Measurements from ENCODE around the gene LAMA3. TPM values are rescaled to one million over a fixed set of nuclear protein-coding genes. Genes with fewer than 3 reads are reported as not detected.

The LAMA3 gene
- total and polyA plus RNA-seq, 2 donors from 2014 or later: 4.4 to 66.0 TPM

DNA sequence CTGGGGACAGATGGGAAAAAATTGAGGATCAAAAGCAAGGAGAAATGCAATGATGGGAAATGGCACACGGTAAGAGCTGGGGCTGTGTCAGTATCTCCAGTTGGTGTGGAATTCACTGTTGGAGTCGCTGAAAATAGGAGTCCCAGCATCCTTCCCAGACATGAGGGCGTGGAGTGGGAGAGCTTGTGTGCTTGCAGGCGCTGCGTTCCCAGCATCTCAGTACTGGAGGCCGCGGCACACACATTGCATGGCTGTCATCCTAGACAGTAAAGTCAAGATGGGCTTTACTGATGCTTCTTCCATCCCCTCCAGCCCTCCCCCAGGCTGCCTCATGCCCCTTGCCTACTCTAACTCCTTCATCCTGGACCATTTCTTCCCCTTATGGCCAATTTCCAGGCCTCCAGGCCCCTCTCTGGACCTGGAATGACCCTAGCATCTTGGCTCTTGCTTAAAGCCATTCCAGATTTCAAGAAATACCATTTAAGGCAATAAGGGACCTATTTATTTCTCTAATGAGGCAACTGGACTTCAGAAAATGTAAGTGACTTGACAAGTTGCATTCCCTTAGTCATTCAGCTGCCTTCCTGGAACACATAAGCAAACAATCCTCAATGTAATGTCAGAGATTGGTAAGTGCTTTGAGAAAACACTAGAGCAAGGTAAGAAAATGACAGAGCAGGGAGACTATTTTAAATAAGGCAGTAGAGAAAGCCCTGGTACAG lies 254.8 kb downstream of the LAMA3 start:
- no peaks in the 10 kb centered on the region for H3K4me1 ChIP-seq (ENCODE audit: control insufficient read depth in 2 of 3, insufficient read depth in 2 of 3, low read depth in 1 of 3, low read length in 3 of 3)
- intact Hi-C loops (cut with DNase I): no loop called here
- FAIRE-seq (no peak), DNase-seq (no peak)
- H3K36me3 ChIP-seq (ENCODE audit: control insufficient read depth in 2 of 3, insufficient read depth in 3 of 3, low read length in 3 of 3): no peaks in the 10 kb centered on the region
- TF ChIP-seq, protein P1, sequence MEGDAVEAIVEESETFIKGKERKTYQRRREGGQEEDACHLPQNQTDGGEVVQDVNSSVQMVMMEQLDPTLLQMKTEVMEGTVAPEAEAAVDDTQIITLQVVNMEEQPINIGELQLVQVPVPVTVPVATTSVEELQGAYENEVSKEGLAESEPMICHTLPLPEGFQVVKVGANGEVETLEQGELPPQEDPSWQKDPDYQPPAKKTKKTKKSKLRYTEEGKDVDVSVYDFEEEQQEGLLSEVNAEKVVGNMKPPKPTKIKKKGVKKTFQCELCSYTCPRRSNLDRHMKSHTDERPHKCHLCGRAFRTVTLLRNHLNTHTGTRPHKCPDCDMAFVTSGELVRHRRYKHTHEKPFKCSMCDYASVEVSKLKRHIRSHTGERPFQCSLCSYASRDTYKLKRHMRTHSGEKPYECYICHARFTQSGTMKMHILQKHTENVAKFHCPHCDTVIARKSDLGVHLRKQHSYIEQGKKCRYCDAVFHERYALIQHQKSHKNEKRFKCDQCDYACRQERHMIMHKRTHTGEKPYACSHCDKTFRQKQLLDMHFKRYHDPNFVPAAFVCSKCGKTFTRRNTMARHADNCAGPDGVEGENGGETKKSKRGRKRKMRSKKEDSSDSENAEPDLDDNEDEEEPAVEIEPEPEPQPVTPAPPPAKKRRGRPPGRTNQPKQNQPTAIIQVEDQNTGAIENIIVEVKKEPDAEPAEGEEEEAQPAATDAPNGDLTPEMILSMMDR (IDR thresholded peaks at IDR 0.05; ENCODE audit: borderline replicate concordance, extremely low read depth, insufficient read depth): no peak
- no peak overlapping the region for H3K27ac ChIP-seq (ENCODE audit: low read depth in 2 of 2, low read length in 2 of 2)
- H3K9ac ChIP-seq (ENCODE audit: low read length in 3 of 3): no peak overlapping the region
- no peak overlapping the region for H3K4me3 ChIP-seq (ENCODE audit: low read length in 3 of 3)
- no peaks in the 10 kb centered on the region for H3K9me3 ChIP-seq (ENCODE audit: control insufficient read depth in 2 of 3, insufficient read depth in 1 of 3, low read length in 3 of 3)
- no peaks in the 10 kb centered on the region for H3K27me3 ChIP-seq (ENCODE audit: control insufficient read depth, insufficient read depth, low read length)

DNA sequence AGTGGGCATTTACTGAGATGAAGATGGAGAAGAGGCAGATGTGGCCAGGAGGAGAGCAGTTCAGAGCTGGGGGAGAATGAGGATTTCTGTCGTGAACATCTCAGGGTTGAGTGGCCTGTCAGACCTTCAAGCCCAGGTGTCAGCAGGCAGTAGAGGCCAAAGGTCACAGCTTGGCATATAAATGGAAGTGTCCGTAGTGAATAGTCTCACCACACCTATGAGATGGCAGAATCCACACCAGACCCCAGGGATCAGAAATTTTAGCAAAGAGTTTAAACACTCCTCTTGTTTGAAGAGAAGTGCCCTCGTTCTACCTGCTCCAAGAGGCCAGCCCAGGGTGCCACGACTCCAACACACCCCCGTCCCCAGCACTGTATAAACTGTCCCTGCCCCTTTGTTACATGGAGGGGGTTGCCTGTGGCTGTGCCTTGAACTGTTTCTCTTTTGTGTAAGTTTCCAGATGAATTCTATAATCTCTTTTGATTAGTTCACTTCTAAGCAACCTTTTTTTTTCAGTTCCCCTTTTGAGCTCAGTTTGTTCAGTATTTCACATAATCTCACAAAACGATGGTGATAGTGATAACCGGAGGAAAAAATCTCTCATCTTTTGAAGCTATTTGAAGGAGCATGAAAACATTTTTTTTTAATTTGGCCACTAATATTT lies 256.3 kb downstream of the LAMA3 start:
- Histone ChIP-seq H3K4me1 (ENCODE audit: control insufficient read depth in 2 of 3, insufficient read depth in 2 of 3, low read depth in 1 of 3, low read length in 3 of 3) (no peaks in the 10 kb centered on the region), H3K9ac (ENCODE audit: low read length in 3 of 3) (no peak overlapping the region), H3K27ac (ENCODE audit: low read depth in 2 of 2, low read length in 2 of 2) (no peak overlapping the region), H3K36me3 (ENCODE audit: control insufficient read depth in 2 of 3, insufficient read depth in 3 of 3, low read length in 3 of 3) (no peaks in the 10 kb centered on the region), H3K27me3 (ENCODE audit: control insufficient read depth, insufficient read depth, low read length) (no peaks in the 10 kb centered on the region), H3K4me3 (ENCODE audit: low read length in 3 of 3) (no peak overlapping the region), H3K9me3 (ENCODE audit: control insufficient read depth in 2 of 3, insufficient read depth in 1 of 3, low read length in 3 of 3) (no peaks in the 10 kb centered on the region)
- TF ChIP-seq, protein P1 (IDR thresholded peaks at IDR 0.05; ENCODE audit: borderline replicate concordance, extremely low read depth, insufficient read depth): no peak
- FAIRE-seq: no peak
- intact Hi-C loops (cut with DNase I): no loop called here
- no peak for DNase-seq

DNA sequence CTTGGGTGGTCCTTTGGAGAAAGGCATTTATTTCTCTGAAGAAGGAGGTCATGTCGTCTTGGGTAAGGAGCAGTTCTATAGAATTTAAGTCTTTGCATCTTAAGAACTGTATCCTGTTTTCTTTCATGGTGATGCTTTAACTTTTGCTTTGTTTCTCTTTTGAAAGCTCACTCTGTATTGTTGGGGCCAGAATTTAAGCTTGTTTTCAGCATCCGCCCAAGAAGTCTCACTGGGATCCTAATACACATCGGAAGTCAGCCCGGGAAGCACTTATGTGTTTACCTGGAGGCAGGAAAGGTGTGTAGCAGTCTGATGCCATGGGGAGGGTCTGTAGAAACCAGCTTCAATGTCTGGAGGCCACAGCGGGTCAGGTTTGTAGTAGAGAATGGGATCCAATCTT lies 260.6 kb downstream of the LAMA3 start:
- Histone ChIP-seq H3K9ac (ENCODE audit: low read length in 3 of 3) (no peak overlapping the region), H3K27ac (ENCODE audit: low read depth in 2 of 2, low read length in 2 of 2) (no peak overlapping the region), H3K9me3 (ENCODE audit: control insufficient read depth in 2 of 3, insufficient read depth in 1 of 3, low read length in 3 of 3) (no peaks in the 10 kb centered on the region), H3K4me1 (ENCODE audit: control insufficient read depth in 2 of 3, insufficient read depth in 2 of 3, low read depth in 1 of 3, low read length in 3 of 3) (no peaks in the 10 kb centered on the region), H3K36me3 (ENCODE audit: control insufficient read depth in 2 of 3, insufficient read depth in 3 of 3, low read length in 3 of 3) (no peaks in the 10 kb centered on the region), H3K27me3 (ENCODE audit: control insufficient read depth, insufficient read depth, low read length) (no peaks in the 10 kb centered on the region), H3K4me3 (ENCODE audit: low read length in 3 of 3) (no peak overlapping the region)
- intact Hi-C loops (cut with DNase I): no loop called here
- TF ChIP-seq, protein P1 (IDR thresholded peaks at IDR 0.05; ENCODE audit: borderline replicate concordance, extremely low read depth, insufficient read depth): no peak
- DNase-seq (no peak), FAIRE-seq (no peak)
